Progenitor cell of endocrine pancreas (in vitro differentiated cells): ENCODE data around the gene CDH11. TPM values are rescaled to one million over a fixed set of nuclear protein-coding genes. Genes with fewer than 3 reads are reported as not detected.

Experiments
- DNase-seq: peaks from one replicate; pipeline ENCODE4 v3.0.0; 2021; ENCODE audit warnings: low spot score; ENCODE audit not compliant: unreplicated experiment
- H3K27ac Mint-ChIP-seq: 2 replicates; pipeline ENCODE4 v1.8.0; 2021; ENCODE audit warnings: mild to moderate bottlenecking, moderate library complexity, mixed read lengths
- H3K27me3 Mint-ChIP-seq: 2 replicates; pipeline ENCODE4 v1.8.0; 2021; ENCODE audit warnings: mixed read lengths
- H3K36me3 Mint-ChIP-seq: 2 replicates; pipeline ENCODE4 v1.8.0; 2022; ENCODE audit warnings: mixed read lengths; ENCODE audit not compliant: insufficient read depth
- H3K4me1 Mint-ChIP-seq: 2 replicates; pipeline ENCODE4 v1.8.0; 2021; ENCODE audit warnings: low read depth, mixed read lengths
- H3K4me3 Mint-ChIP-seq: 2 replicates; pipeline ENCODE4 v1.8.0; 2021; ENCODE audit warnings: low read depth, mild to moderate bottlenecking, moderate library complexity, mixed read lengths
- H3K9me3 Mint-ChIP-seq: 2 replicates; pipeline ENCODE4 v1.8.0; 2021; ENCODE audit warnings: low read depth, mixed read lengths
- total RNA-seq: library from RNA; stranded (reverse); gene quantifications from 2 replicates; pipeline ENCODE4 v1.2.1, GENCODE V29; 2021
- TF ChIP-seq, protein P1 (sequence below): fragments of 200-600 bp; sonication (generic); IDR thresholded peaks from one replicate; pipeline ENCODE4 v1.5.0; 2021; ENCODE audit warnings: antibody characterized with exemption, mild to moderate bottlenecking; ENCODE audit not compliant: unreplicated experiment

CDH11 gene
- total RNA-seq, 1 donor from 2014 or later: 6.0 TPM

GRCh38 chr16:64952177-64952576 is 169.7 kb downstream of the CDH11 start:
- no peak overlapping the region for H3K27ac Mint-ChIP-seq
- TF ChIP-seq, protein P1, sequence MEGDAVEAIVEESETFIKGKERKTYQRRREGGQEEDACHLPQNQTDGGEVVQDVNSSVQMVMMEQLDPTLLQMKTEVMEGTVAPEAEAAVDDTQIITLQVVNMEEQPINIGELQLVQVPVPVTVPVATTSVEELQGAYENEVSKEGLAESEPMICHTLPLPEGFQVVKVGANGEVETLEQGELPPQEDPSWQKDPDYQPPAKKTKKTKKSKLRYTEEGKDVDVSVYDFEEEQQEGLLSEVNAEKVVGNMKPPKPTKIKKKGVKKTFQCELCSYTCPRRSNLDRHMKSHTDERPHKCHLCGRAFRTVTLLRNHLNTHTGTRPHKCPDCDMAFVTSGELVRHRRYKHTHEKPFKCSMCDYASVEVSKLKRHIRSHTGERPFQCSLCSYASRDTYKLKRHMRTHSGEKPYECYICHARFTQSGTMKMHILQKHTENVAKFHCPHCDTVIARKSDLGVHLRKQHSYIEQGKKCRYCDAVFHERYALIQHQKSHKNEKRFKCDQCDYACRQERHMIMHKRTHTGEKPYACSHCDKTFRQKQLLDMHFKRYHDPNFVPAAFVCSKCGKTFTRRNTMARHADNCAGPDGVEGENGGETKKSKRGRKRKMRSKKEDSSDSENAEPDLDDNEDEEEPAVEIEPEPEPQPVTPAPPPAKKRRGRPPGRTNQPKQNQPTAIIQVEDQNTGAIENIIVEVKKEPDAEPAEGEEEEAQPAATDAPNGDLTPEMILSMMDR: no peak
- H3K36me3 Mint-ChIP-seq: no peaks in the 10 kb centered on the region
- H3K4me3 Mint-ChIP-seq: no peak overlapping the region
- no peak for DNase-seq
- no peaks in the 10 kb centered on the region for H3K9me3 Mint-ChIP-seq
- no peaks in the 10 kb centered on the region for H3K27me3 Mint-ChIP-seq
- H3K4me1 Mint-ChIP-seq: peaks cover 3% of the 10 kb centered on the region

- no peak overlapping the region for H3K27ac Mint-ChIP-seq
- H3K36me3 Mint-ChIP-seq: no peaks in the 10 kb centered on the region
- DNase-seq: no peak
- H3K4me3 Mint-ChIP-seq: no peak overlapping the region
- H3K4me1 Mint-ChIP-seq: peaks cover 3% of the 10 kb centered on the region
- H3K27me3 Mint-ChIP-seq: no peaks in the 10 kb centered on the region
- TF ChIP-seq, protein P1: no peak
- H3K9me3 Mint-ChIP-seq: no peaks in the 10 kb centered on the region
Measured at GRCh38 chr16:64951193-64951592, 170.7 kb downstream of the CDH11 start.

- TF ChIP-seq, protein P1: no peak
- no peak overlapping the region for H3K27ac Mint-ChIP-seq
- no peaks in the 10 kb centered on the region for H3K9me3 Mint-ChIP-seq
- H3K36me3 Mint-ChIP-seq: no peaks in the 10 kb centered on the region
- H3K4me3 Mint-ChIP-seq: no peak overlapping the region
- no peak for DNase-seq
- H3K4me1 Mint-ChIP-seq: peaks cover 3% of the 10 kb centered on the region
- no peaks in the 10 kb centered on the region for H3K27me3 Mint-ChIP-seq
Measured at GRCh38 chr16:64950731-64951130, 171.1 kb downstream of the CDH11 start.

- Mint-ChIP-seq H3K4me1 (peaks cover 3% of the 10 kb centered on the region), H3K36me3 (no peaks in the 10 kb centered on the region), H3K27ac (no peak overlapping the region), H3K4me3 (no peak overlapping the region), H3K27me3 (no peaks in the 10 kb centered on the region), H3K9me3 (no peaks in the 10 kb centered on the region)
- no peak for DNase-seq
- TF ChIP-seq, protein P1: peak; percentile 19
Measured at GRCh38 chr16:64950262-64950661, 171.6 kb downstream of the CDH11 start.

DNA sequence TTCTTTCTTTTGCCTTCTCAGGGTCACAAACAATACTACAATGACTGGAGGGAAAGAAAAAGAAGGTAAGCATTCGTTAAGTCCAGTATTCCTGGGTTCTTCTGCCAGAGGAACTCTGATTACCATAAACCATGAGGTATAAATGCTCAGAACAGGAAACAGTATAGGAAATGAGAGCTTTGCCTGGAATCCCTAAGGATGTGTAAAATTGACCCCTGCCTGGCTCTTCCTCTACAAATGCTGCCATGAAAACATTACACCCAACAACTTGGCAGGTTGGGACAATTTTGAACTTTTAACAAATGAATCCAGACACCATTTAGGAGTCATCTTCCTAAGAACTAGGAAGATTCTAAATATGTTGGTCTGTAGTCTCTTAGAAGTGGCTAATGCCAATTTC is 173.8 kb downstream of the CDH11 start:
- Mint-ChIP-seq H3K9me3 (peaks cover 4% of the 10 kb centered on the region), H3K4me3 (no peak overlapping the region), H3K4me1 (peaks cover 3% of the 10 kb centered on the region), H3K36me3 (no peaks in the 10 kb centered on the region), H3K27ac (no peak overlapping the region), H3K27me3 (no peaks in the 10 kb centered on the region)
- TF ChIP-seq, protein P1: no peak
- DNase-seq: no peak
